HG03342 (cell line): ENCODE results near the gene CEP85L.

ENCODE experiments used
- ATAC-seq: cut with Tn5 transposase; IDR thresholded peaks from one replicate; pipeline ENCODE4 v1.9.1; 2021; ENCODE audit warnings: mild to moderate bottlenecking, moderate library complexity; ENCODE audit not compliant: unreplicated experiment

CEP85L gene

DNA sequence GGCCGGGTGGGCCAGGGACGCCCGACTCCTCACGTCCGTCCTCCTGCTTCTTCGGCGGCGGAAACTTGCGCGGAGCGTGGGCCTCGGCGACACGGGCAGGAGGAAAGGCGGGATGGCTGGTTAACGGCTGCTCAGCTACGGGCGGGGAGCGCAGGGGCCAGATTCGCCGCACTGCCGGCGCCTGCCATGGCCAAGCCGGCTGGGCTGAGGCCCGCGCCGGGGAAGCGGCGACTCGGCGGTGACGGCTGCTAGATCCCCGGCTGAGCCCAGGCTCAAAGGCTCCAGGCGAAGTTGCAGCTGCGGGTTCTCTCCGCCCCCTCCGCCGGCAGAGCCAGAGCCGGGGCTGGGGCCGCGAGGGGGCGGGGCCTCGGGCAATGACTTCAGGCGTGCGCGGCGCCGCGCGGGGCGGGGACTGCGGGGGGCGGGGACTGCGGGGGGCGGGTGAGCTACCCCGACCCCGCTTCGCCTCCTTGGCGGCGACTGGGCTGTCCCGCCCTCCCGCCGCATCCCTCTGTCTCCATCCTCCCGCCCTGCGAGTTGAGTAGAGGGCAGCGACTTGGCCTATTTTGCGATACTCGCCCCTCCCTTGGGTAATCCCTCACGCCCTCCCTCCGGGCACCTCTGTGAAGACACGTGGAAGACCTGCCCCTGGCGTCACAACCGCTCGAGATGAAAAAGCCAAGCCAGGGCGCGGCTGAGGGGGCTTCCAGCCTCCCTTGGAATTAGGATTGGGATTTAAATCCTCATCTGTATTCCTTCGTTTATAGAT, at the start of gene CEP85L:
Gene CEP85L, minus strand, starts transcription at position 310 of the 769 bp plus-strand sequence. CDS start 322 bp downstream, outside the sequence.
- peak; percentile 86 for ATAC-seq

DNA sequence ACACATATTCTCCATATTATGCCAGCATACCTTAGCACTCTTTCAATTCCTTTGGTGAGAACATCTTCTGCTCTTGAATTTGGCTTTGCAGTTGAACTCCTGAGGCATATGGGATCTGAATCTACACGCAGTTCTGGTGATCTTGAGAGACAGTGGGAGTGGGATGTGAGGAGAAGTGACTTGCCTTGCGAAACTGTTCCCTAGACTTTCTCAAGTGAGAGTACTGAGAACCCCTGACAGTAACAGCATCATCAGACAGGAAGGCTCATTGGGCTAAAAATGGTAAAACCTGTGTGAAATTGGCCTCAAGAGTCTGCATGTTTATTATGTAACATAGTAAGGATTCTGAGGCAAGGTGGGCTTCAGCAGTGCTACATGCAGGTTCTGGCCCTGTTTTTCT, 49.1 kb upstream of the CEP85L start:
- ATAC-seq = no peak

DNA sequence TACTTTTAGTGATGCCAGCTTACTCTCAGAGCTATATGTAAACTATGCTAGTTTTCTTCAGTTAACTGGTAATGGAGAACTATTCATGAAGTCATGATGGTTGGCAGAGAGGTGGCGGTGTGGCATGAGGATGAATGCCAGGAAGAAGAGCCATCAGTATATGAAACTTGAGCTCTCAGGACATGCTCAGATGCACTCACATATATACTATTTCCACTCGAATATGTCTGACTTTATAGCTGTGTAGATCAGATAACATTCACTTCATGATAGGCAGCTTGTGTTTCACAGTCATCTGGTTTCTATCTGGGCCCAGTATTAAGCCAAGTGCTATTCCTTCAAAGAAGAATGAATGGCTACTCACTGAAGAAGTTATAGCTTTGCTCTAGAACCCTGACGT, 46.2 kb upstream of the CEP85L start:
- ATAC-seq = no peak

DNA sequence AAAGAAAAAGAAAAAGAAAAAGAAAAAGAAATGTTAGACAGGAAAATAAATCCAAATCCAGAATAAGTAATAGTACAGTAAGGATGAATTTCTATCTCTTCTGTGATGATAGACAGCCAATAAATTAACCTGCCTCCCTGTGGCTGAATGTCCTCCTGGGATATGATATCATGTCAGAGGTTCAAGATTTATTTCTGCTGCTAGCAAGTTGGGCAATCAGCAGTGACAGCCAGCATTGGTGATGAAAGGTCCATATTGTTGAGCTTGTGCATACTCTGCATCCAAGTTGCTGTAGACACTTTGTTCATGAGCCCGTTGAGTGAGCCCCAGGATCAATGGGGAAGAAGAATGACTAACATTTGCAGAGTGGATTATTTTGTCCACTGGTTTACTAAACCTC, 44.9 kb upstream of the CEP85L start:
- ATAC-seq = no peak

DNA sequence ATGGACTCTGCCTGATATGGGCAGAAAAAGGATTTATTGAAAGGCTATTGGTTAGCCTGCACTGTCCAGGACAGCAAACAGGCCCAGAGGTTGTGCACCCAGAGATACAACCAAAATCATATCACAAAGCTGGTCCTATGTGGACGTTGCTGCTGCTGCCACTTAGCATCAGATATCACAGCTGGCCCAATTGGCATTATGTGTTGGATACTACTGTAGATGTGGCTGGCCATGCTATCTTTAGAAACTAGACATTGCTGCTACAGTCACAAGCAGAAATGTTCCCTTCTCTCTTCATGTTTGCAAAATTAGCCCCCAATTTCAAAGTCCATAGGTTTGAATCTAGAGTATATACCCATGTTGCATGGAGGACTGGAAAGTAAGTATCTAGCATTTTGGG, 42.2 kb upstream of the CEP85L start:
- no peak for ATAC-seq

DNA sequence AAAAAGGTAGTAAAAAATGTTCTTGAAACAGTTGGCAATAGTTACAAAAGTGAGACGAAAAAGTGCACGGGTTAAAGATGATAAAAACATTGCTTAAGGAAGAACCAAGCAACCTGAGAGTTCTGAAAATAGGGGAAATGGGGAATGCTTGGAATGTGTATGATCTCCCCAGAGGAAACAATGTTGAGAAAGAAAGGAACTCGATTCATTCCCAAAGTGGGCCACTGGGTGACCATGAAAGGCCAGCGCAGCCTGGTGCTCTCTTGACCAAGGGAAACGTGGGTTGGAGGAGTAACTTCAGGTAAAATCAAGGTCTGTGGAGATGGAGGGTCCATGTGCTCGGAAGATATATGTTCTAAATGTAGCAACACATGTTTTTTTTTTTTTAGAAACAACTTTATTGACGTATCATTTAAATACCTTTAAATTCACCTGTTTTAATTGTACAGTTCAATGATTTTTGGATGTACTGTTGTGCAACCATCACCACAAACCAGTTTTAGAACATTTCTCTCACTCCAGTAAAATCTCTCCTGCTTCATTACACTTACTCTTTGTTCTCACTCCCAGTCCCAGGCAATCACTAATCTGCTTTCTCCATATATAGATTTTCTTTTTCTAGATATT, 34.5 kb upstream of the CEP85L start:
- ATAC-seq = no peak

DNA sequence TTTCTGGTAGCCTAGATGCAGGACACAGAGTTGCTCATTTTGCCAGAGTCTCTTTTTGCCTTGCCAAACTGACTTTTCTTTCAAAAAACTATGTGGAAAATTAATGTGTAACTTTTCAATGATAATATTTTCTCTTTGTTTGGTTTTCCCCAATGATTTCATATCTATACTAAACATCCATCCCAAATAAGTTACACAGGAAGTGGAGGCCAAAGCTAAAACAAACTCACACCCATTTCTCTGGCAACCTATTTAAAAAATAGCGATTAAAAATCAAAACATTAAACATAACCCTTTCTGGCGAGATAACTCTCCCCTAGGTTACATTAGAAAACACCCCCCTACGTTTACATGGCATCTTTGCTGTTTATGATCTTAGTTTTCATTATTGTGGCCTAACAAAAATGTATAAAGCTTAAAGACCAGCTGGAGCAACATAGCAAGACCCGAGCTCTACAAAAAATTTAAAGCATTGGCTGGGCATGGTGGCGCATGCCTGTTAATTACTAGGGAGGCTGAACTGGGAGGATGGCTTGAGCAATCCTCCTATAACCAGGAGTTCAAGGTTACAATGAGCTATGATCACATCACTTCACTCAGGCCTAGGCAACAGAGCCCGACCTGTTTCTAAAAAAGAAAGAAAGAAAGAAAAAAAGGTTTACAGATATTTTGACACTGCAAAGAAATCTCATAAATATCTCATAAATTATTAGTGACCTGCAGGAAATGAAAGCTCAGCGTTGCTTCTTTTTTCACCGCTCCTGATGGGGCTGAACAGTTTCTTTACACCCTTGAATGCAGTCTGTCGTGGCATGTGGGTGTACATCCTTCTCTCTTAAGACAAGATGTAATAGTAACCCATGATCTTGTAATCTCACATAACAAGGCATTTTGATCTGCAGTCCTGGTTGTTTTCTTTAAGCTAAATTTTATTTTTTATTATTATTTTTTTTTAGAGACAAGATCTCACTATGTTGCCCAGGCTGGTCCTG, 32.8 kb upstream of the CEP85L start:
- no peak for ATAC-seq

DNA sequence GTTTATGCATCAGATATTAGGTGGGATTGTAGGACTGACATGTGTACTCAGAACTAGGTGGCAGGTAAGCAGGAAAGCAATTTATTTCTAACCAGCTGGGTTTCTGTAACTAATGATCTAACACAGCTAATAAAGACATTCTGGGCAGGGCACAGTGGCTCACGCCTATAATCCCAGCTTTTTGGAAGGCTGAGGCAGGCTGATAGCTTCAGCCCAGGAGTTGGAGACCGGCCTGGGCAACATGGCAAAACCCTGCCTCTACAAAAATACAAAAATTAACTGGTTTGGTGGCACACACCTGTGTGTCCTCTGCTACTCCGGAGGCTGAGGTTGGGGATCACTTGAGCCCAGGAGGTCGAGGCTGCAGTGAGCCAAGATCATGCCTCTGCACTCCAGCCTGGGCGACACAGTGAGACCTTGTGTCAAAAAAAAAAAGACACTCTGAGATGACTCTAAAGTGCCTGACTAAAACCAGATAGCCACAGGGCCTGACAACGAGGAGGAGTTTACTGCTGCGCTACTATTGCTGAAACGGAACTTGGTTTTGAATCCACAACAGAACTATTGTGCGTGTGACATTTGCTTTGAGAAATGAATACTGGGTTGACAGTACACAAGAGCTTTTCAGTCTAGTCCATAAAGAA, 29.2 kb upstream of the CEP85L start:
- ATAC-seq = no peak

DNA sequence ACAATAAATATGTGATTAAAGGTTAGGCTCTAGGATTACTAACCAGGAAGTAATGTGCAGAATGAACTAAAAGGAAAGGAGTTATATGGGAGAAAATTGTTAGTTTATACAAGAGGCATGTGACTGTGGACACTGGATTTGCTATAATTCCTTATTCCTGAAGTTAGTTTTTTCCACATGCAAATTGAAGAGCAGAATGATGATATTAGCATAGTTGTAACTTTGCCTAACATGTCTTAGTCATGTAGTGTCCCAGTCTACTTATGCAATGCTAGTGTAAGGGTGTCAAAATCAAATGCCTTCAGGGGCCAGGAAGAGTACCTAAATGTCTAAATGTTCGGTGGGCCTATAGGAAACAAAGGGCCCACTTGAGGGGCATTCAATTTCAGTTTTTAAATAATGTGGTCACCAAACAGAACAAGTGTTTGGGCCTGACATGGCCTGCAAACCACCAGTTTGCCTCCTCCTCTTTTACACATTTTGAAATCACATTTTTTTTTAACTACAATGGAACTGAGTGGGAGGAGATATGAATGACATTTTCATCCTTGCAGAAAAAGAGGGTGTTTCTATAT, 28.0 kb upstream of the CEP85L start:
- ATAC-seq = no peak

DNA sequence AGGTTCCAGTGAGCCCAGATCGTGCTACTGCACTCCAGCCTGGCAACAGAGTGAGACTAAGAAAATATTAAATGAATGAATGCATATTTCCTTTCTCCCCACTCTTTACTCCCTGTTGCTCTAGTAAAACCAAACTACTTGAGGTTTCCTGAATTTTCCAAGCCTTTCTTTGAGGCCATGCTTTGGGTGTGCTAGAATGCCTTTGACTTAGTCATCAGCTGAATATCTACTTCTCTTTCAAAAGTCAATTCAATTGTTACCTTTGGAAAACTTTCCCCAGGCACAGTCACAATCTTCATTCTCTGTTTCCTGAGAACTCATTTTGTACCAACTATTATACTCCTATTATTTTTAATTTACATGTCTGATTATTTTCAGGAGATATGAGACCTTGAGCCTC, 27.5 kb upstream of the CEP85L start:
- no peak for ATAC-seq

DNA sequence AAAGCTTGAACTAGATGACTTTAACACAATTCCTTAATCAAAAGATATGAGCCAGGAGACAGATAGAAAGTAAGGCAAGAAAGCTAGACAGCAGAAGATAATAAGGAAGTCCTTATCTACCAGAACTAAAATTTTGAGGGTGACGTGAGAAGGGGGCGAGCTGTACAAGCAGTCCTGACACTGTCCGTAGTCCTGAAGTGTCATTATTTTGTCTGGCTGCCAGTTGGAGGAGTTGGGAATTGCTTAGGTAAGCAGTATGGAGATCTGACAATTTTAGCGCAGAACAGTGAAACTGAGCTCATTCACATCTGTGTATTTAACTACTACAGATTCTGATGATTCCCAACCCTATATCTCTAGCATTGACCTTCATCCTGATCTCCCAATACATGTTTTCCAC, 25.8 kb upstream of the CEP85L start:
- ATAC-seq = no peak

DNA sequence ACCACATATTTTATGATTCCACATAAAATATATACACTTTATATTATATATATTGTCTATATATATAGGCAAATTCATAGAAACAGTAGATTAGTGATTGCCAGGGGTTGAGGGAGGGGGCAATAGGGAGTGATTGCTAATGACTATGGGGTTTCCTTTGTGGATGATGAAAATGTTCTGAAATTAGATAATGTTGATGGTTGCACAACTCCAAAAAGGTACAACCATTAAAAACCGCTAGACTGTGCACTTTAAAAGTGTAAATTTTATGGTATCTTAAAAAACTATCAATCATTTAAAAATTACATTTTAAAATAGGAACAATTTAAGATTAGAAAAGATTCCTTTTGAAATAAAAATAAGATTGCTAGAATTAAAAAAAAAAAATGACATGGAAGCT, 23.8 kb upstream of the CEP85L start:
- no peak for ATAC-seq

DNA sequence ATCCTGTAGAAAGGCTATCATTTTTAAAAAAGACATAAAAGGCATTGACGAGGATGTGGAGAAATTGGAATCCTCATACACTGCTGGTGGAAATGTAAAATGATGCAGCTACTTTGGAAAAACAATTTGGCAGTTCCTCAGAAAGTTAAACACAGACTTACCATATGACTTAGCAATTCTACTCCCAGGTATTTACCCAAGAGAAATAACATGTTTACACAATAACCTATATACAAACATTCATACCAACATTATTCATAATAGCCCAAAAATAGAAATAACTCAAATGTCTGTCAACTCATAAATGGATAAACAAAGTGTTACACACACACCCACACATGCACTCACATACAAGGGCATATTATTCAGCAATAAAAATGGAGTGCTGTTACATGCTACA, 23.4 kb upstream of the CEP85L start:
- no peak for ATAC-seq

DNA sequence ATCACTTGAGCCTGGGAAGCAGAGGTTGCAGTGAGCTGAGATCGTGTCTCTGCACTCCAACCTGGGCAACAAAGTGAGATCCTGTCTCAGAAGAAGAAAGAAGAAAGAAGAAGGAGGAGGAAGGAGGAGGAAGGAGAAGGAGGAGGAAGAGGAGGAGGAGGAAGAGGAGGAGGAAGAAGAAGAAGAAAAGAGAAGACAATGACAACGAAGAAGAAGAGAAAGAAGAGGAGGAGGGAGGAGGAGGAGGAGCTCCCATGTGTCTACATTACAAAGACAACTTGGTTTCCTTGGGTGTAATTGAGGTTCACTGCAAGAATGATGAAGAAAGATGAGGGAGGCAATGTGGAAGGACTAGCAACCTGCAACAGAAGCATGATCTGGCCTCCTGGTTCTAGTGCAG, 21.3 kb upstream of the CEP85L start:
- ATAC-seq = no peak

DNA sequence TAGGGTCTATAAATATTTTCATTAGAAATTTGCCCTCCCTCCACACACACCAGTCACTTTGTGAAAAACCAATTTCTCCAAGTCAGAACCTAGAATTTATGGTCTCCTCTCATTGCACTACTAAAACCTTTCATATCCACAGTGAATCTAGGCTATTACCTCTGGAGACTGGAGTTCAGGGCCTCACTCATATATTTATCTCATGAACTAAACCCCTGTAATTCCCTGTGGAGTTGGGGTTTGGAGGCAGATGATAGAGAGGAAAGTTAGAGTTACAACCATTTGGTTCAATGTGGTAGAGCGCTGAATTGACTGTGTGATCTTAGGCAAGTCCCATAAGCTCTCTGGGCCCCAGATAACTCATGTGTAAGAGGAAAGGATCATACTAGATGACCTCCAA, 18.2 kb upstream of the CEP85L start:
- ATAC-seq = no peak

DNA sequence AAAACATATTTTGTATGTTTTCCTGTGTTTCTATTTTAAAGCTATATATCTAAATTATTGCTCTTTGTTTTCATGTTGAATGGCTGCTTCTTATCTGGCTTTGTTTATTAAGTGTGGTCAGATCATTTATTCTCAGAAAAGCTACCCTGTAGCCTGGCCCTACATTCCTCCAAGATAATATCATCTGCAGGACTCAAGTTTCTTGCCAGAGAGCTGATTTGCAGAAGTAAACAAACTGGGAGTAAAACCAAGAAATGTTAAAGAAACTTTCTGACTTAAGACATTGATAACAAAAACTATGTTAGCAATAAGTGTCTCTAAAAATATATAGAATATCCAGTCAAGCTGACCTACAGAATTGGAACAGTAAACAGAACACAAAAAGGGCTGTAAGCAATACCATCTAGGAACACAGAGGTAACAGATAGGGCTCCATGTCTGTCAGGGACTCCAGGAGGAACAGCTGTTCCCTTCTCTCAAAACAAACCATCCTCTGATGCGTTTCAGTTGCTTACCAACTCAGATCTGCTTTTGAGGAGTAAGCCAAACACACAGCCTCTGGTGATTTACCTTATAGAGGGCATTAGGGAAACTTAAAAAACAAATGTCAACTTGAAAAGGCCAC, 17.5 kb upstream of the CEP85L start:
- ATAC-seq = no peak

DNA sequence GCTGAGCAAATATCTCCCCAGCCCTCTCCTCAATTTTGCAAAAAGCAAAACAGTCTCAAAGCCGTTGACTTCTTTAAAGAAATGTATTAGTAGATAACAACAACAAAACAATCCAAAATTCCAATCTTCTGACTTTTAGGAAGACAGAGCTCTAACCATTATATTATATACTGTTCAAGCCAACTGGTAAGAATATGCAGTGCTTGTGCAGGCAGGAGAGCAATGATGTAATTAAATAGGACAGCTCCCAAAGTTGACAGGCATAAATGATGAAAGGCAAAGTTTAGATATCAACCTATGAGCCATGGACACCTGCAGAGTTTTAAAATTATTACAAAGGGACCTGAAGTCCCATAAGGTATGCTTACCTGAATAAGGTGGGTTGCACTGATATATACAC, 16.6 kb upstream of the CEP85L start:
- no peak for ATAC-seq

DNA sequence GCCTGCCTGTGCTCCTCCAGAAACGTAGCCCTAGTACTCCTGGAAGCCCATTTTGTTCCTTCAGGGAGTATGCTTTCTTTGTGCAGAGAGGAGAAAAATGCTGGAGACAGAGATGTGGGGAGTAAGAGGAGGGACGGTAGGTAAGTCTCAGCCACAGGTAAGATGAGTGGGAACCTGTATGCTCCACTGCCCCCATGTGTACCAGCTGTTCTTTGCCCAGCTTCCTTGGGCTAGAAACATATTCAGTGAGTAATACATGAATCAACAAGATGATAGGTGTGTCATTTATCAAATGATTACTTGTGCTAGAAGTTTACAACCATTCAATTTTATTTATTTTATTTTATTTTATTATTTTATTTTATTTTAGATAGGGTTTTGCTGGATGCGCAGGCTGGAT, 13.6 kb upstream of the CEP85L start:
- no peak for ATAC-seq

DNA sequence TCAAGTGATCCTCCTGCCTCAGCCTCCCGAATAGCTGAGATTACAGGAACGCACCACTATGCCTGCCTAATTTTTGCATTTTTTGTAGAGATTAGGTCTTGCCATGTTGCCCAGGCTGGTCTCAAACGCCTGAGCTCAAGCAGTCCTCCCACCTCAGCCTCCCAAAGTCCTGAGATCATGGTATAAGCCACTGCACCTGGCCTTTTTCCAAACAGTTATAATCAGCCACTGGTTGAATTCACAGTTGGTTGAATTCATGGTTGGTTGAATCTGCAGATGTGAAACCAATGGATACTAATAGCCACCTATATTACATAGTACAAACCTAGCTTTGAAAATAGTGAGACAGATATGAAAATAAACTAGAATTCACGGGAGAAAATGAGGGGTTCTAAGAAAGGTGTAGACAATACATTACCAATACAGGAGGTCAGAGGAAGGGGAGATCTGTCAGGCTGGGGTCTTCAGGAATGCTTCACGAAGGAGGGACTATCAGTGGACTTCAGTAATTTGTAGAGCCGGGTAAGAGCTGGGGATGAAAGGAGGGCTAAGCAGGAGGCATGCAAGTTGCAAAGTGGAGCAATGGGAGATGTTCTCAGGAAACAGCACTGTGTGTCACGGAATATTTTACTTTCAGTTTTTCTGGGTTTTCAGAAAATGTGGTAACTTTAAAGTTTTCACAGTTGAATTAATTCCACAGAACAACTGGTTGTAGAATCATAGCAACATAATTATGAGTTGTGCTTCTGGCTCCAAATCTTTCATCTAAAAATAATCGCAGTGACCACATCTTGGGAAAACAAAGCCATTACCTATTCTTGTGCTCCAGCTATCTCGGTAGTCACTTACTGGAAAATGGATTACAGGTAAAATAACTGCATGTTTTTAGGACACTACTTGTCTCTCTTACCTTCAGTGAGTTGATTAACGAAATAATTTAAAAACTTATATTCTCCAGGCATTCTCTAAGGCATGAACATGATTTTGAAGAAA, 12.9 kb upstream of the CEP85L start:
- no peak for ATAC-seq
